CD4-positive, alpha-beta T cell treated with Interleukin-15 for 4 hours (primary cell): ENCODE data around the gene SETD6.
"Not testable (repeated sequence)": the region's sequence is repeated elsewhere in the genome, so short reads cannot be mapped to it uniquely, and the experiment has no call there.

Experiments used
- DNase-seq: peaks from one replicate; pipeline ENCODE4 v3.0.0-alpha.2; 2020; ENCODE audit warnings: low spot score

The SETD6 gene

DNA sequence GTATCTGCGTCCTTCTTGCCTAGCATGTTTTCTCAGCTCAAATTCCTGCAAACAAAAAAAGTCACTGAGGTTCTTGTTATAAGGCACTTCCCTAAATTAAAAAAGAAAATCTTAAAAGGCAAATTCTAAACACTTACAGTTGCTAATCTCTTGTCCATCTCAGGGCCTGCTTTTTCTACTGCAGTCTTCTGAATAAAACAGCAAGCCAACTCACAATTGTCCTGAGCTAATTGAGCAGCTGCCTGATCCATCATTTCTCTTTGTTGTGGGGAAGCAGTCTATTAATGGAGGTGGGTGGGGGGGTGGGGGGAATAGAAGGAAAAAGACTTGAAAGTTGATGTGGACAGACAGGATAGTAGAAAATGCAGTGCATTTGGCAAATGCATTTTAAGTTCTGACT is 27.0 kb downstream of the SETD6 start:
- DNase-seq = no peak

- no peak for DNase-seq
These were observed 28.4 kb downstream of the SETD6 start for GRCh38 chr16:58543685-58544084.

GRCh38 chr16:58548378-58548777 is 33.1 kb downstream of the SETD6 start:
- no peak for DNase-seq

DNA sequence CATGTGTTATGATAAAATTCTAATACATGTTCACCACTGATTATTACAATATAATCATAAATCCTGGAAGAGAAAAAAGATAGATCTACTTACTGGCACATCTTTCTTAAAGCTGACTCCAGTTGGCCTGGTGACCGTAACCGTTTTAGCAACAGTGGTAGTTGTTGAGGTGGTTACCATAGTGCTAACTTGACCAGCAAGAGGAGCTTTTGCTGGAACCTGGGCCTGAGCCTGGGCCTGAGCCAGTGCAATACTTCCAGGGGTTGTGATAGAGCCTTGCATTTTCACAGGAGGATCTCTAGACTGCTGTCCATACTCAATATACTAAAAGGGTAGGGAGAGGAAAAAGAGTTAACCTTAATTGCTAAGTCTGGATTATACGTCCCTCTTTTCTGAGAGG is 36.2 kb downstream of the SETD6 start:
- no peak for DNase-seq

DNA sequence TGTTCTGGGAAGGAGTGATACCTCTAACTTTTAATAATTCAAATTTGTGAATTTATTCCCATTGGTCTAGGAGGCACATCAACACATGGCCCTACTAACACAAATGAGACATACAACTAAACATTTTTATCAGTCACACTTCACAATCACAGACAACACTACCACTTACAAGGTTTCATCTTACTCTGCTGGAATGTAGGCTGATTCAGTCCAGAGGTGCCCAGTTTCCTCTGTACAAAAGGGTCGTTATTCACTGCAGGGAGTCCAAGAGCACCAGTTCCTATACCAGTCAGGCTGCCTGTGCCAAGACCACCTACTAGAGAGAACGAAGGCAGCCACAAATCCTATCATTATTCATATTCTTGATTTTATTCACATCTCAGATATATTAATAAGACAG is 41.4 kb downstream of the SETD6 start:
- DNase-seq = no peak

DNA sequence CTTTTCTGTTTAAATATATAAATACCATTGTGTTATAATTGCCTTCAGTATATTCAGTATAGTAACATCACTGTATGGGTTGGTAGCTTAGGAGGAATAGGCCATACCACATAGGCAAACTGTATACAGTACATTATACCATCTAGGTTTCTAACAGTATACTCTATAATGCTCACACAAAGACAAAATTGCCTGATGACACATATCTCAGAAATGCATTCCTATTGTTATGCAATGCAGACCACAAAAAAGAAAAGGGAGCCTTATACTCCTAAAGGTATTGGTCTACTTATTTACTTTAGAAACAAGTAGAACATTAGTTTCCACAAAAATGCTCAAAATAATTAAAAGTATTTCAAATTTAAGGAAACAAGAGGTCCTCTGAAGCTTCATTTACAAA is 47.9 kb downstream of the SETD6 start:
- DNase-seq = no peak

- no peak for DNase-seq
These were observed 48.5 kb downstream of the SETD6 start for GRCh38 chr16:58563775-58564174.

DNA sequence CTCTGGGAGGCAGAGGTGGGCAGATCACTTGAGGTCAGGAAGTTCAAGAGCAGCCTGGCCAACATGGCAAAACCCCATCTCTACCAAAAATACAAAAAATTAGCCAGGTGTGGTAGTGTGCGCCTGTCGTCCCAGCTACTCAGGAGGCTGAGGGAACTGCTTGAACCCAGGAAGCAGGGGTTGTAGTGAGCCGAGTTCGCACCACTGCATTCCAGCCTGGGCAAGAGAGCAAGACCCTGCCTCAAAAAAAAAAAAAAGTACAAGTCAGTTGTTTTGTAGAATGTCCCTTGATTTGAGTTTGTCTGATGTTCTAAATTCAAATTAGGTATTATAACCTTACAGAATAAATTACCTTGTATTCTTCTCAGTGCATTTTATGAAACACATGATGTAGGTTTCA is 50.4 kb downstream of the SETD6 start:
- not testable (repeated sequence) for DNase-seq
